Transverse colon (tissue), 4 donors: ENCODE data around the gene C2orf68.
"Not testable (repeated sequence)": the region's sequence is repeated elsewhere in the genome, so short reads cannot be mapped to it uniquely, and the experiment has no call there.

Experiments
- CTCF ChIP-seq, 5 experiments: fragments of 200-600 bp in 3 of 5; fragments of 450-650 bp in 2 of 5; sonication (generic) in 3 of 5; IDR thresholded peaks; 1 replicate in 2 of 5; 2 replicates in 3 of 5; pipeline ENCODE4 v1.5.1; 2016 to 2017; ENCODE audit warnings: antibody characterized with exemption in 5 of 5, inconsistent platforms in 3 of 5, mild to moderate bottlenecking in 2 of 5, moderate library complexity in 1 of 5
- EP300 ChIP-seq: sonication (generic); formaldehyde crosslinking; IDR thresholded peaks from one replicate; pipeline ENCODE4 v1.6.1; 2017; ENCODE audit warnings: antibody characterized with exemption, low read depth
- POLR2A ChIP-seq: fragments of 450-650 bp; IDR thresholded peaks from one replicate; pipeline ENCODE4 v1.6.1; 2016; ENCODE audit warnings: antibody characterized with exemption, mild to moderate bottlenecking, moderate library complexity
- POLR2AphosphoS5 ChIP-seq, 3 donors: sonication (generic); formaldehyde crosslinking; IDR thresholded peaks; one replicate each; pipeline ENCODE4 v1.6.1; 2016; ENCODE audit warnings: antibody characterized with exemption in 3 of 3

DNA sequence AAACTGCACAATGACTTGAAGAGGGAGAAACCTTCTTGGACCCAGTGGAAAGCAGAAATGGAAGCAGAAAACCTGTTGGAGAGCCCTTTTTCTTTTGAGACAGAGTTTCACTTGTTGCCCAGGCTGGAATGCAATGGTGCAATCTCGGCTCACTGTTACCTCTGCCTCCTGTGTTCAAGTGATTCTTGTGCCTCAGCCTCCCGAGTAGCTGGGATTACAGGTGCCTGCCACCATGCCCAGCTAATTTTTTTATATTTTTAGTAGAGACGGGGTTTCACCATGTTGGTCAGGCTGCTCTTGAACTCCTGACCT is 7.8 kb downstream of the C2orf68 start:
- not testable (repeated sequence) for TF ChIP-seq POLR2AphosphoS5 (IDR thresholded peaks at IDR 0.05); CTCF (IDR thresholded peaks at IDR 0.05); EP300; POLR2A
